HG02759 (cell line): ENCODE results near the gene LMF2.
A peak's percentile ranks its signal among the peaks of the same experiment; 100 is the strongest.
"Not testable (repeated sequence)": the region's sequence is repeated elsewhere in the genome, so short reads cannot be mapped to it uniquely, and the experiment has no call there.

Source experiments
- ATAC-seq: cut with Tn5 transposase; IDR thresholded peaks from one replicate; pipeline ENCODE4 v1.9.1; 2021; ENCODE audit warnings: mild to moderate bottlenecking, moderate library complexity; ENCODE audit not compliant: unreplicated experiment

Gene LMF2

DNA sequence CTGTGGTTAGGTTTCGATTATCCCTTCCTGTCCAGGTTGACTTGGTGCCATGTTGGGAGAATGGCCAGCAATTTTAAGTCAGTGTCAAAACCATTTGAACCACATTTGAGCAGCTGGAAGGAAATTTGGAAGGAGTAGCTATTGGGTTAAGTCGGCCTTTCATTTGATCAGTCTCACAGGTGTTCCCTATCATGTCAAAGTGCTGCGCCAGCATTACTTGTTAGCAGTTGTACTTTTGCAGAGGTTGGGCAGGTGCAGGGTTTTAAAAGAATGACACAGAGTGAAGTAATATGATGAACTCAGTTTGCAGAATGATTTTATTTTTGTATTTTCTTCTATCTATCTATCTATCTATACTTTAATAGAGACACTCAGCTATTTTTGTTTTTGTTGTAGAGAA, 28.7 kb upstream of the LMF2 start:
- no peak for ATAC-seq

DNA sequence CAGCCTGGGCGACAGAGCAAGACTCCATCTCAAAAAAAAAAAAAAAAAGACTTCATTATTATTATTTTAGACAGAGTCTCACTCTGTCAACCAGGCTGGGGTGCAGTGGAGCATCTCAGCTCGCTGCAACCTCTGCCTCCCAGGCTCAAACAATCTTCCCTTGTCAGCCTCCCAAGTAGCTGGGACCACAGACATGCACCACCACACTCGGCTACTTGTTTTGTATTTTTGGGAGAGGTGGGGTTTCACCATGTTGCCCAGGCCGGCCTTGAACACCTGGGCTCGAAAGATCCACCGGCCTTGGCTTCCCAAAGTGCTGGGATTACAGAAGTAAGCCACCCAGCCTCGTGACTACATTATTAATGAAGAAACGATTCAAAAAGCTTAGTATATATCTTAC, 27.6 kb upstream of the LMF2 start:
- no peak for ATAC-seq

DNA sequence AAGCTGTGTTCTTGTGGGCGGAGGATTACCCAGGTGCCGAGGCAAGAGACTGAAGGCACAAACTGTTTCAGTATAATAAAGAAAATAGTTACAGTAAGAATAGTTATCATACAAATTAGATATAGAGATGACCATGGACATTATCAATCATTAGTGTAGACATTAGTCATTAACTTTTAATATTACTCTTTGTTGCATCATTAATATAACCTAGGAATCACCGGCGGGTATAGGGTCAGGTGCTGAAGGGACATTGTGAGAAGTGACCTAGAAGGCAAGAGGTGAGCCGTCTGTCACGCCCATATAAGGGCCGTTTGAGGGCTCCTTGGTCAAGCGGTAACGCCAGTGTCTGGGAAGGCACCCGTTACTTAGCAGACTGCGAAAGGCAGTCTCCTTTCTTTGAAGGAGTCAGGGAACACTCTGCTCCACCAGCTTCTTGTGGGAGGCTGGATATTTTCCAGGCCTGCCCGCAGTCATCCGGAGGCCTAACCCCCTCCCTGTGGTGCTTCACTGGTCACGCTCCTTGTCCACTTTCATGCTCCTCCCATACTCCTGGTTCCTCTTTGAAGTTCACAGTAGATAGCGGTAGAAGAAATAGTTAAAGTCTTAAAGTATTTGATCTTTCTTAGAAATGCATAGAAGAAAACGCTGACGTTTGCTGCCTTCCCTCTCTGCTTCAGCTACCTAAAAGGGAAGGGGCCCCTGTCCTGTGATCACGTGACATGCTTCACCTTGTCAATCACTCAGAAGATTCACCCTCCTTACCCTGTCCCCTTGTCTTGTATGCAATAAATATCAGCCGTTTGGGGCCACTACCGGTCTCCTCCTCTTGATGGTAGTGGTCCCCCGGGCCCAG, 26.6 kb upstream of the LMF2 start:
- ATAC-seq, result not testable (repeated sequence)

DNA sequence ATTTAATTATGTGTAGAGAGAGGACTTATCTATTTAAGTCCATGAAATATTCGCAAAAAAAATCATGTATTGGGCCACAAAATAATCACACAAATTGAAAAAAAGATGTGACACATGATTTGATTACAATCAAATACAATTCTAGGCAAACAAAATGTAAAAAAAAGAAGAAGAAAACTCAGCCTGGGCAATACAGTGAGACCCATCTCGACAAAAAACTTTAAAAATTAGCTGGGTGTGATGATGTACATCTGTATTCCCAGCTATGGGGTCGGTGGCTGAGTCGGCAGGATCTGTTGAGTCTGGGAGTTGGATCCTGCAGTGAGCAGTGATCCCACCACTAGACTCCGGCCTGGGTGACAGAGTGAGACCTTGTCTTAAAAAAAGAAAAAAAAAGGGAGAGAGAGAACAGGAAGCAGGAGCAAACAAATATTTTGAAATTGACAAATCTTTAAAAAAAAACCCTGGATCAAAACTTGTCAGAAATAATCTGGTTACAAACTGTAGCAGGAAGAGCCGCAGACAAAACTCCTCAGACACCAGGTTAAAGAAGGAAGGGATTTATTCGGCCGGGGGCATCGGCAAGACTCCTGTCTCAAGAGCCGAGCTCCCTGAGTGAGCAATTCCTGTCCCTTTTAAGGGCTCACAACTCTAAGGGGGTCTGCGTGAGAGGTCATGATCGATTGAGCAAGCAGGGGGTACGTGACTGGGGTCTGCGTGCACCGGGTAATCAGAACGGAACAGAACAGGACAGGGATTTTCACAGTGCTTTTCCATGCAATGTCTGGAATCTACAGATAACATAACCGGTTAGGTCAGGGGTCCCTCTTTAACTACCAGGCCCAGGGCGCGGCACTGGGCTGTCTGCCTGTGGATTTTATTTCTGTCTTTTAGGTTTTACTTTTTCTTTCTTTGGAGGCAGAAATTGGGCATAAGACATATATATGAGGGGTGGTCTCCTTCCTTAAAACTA, 25.6 kb upstream of the LMF2 start:
- no peak for ATAC-seq

DNA sequence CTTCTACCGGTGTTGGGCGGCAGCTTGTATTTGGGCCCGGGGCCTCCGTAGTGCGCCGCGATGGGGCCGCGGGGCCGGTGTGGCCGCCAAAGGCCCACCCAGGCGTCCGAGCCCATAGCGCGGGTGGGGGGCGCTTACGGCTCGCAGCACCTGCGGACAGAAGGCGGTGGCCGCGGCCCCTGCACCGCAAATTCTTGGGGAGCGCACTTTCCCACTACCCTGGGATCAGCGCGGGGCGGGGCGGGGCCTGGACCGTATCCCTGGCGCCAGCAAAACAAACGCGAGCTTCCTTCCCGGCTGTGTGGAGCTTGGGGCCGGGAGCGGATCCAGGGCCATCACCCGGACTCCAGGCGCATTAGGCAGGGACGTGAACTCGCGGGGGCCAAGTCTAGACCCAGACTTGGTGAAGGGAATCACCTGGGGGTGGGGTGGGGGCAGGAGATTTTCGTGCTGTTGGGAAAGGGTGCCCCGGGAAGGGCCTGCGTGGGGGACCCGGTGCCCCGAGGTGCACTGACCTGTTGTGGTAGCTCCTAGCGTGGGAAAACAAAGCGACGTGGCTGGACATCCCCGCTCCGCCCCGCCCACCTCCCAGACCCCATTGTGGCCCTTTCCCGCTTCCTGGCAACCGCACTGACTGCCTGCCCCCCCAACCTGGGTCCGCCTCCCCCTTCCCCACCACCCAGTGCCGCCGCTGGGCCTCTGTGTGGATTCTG, 24.6 kb upstream of the LMF2 start:
- no peak for ATAC-seq

DNA sequence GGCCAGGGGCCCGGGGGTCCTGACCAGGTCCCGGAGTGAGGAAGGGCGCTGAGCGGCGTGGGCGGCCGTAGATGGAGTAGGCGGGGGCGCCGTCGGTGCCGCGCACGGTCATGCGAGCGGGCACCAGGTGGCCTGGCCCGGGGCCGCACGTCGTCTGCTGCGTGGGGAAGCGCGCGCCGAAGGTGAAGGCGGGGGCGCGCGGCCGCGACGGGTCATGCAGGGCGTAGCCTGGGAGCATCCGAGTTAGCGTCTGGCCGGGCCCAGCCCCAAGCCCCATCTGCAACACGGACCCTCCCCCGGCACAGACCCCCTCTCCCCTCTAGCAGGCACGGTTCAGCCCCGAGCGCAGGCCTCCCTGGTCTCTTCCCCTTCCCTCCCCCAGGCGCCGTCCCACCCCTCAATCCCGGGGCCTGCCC, 24.1 kb upstream of the LMF2 start:
- ATAC-seq, result no peak

DNA sequence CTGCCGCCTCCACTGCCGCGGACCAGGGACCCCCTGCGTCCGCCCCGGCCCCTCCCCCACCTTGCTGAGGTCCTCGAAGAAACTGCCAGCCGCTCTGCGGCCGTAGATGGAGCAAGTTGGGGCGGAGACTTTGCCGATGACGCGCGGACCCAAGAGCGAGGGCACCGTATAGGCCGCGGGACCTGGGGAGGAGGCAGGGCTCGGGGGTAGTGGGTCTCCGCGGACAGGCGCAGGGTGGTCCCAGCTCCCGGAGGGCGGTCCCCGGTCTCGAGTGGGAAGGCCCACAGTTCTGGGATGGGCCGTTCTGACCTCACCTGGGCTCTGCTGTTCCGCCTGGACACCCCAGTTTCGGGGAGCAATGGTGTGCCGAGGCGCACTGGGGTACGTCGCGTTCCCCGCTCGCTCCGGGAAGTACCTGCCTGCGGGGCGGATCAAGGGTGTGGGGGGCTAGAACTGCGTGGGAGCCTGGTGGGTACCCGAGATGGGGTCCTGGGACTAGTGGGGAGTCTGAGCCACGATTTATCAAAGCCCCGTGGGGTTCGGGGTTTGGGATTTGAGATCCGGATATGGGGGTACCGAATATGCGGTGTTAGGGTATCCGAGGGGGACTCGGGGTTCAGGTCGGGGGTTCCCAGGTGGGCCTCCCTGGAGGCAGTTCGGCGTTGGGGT, 23.5 kb upstream of the LMF2 start:
- ATAC-seq, result no peak

DNA sequence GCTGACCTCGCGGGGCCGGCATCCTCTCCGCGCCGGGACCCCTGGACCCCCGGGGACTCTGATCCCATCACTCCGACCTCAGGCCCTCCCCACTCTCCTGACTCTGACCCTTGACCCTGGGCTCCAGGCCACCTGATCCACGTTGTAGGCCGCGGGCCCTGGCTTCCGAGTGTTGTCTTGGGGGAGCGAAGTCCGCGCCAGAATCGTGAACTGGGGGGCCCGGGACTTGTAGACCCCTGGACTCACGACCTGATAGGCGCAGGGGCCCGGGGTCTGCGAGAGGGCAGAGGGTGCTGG, 23.0 kb upstream of the LMF2 start:
- ATAC-seq, result no peak

DNA sequence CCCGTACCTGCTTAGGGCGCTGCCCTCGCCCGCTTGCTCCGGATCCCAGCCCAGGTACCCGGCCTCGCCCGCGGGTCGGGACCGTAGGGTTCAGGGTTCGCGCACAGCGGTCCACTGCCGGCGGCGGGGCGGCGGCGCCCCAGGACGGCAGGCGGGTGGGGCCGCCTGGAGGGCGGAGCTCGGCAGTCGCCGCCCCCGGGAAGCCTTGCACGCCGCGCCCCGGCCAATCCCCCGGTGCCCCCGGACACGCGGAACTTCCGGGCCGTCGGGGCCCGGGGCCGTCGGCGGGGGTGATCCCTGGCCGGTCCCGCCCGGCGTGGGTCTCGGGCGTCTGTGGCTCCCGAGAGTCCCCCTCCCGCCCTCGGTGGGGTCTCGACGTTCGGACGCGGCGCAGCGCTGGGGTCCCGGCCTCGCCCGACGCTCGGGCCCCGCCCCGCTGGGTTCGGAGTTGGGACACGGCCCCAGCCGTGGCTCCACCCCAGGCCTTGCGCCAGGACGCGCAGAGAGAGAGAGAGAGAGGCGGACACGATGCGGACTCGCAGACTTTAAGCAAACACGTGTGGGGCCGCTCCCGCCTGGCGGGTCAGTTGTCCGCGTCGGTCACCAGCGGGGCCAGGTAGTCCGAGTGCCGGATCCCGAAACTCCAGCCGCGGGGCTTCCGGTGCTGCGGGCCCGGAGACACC, 22.5 kb upstream of the LMF2 start, which contains the start of gene TYMP:
TSS of gene TYMP (minus strand) at position 116 of the 683 bp plus-strand sequence. CDS start 303 bp downstream, outside the sequence.
- peak; percentile 25 for ATAC-seq

DNA sequence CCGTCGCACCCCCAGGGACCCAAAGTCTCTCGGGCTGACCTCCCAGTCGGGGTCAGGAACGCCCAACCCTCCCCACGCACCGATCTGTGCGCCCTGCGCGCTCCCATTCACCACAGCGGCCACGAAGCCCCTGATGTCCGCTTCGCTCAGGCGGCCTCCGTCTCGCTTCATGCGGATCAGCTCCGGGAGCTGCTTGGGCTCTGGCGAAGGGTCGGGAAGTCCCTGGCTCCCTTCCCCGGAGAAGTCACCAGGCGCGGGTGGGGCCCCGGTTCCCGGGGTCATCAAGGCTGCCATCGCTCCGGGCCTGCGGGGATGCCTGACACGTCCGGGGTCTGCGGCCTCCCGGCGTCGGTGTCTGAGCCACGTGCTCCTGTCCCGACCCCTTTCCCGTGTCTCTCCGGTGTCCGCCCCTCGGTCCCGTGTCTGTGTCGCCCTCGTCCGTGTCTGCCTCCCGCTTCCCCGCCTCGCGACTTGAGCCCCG, 22.0 kb upstream of the LMF2 start:
- no peak for ATAC-seq

DNA sequence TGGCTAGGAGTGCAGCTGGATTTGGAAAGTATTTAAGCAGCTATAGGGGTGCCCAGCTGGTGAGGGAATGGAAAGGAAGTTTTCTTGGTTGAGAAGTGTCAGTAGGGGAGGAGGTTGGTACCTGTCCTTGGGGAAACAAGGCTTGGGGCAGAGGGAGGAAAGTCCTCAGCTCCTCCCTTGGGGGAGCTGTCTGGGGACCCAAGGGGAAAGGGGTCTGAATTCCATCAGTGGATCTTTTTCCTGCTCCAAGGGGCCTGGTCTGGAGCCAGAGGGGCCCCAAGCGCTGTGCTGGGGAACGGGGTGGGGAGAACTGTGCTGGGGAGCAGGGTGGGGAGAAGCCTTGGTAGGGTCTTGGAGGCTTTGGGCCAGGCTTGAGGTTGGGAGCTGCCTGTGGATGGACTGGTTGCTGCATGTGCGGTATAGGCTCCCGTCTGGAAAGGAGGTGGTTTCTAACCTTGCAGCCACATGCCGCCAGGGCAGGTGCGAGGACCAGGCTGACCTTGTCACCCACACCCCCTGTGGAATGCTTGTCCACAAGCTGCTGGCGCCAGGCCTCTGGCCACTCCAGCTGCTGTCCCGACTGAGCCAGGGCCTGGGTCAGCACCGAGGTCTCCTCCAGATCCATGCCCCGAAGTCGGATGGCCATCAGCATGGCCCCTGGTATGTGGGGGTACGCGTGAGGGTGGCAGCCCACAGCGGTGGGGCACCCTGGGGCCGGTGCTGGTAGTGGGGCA, 21.3 kb upstream of the LMF2 start:
- no peak for ATAC-seq

DNA sequence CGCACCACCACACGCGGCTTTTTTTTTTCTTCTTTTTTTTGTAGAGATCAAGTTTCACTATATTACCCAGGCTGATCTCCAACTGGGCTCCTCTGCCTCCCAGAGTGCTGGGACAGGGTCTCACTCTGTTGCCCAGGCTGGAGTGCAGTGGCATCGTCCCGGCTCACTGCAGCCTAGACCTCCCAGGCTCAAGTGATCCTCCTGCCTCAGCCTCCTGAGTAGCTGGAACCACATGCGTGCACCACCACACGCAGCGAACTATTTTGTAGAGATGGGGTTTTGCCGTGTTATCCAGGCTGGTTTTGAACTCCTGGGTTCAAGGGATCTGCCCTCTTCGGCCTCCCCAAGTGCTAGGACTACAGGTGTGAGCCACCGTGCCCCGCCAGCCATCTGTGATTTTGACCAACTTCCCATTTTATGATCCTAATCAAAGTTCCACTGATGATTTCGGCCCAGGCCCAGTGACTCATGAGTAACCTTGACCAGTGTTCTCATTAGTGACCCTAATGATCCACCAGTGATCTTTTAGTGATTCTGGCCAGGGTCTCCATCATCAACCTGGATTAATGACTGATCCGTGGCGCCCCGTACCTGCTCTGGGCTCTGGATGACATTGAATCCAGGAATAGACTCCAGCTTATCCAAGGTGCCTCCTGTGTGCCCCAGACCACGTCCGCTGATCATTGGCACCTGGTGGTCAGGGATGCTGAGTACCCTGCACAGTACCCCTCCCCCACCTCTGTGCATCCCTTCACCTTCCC, 20.6 kb upstream of the LMF2 start:
- no peak for ATAC-seq

DNA sequence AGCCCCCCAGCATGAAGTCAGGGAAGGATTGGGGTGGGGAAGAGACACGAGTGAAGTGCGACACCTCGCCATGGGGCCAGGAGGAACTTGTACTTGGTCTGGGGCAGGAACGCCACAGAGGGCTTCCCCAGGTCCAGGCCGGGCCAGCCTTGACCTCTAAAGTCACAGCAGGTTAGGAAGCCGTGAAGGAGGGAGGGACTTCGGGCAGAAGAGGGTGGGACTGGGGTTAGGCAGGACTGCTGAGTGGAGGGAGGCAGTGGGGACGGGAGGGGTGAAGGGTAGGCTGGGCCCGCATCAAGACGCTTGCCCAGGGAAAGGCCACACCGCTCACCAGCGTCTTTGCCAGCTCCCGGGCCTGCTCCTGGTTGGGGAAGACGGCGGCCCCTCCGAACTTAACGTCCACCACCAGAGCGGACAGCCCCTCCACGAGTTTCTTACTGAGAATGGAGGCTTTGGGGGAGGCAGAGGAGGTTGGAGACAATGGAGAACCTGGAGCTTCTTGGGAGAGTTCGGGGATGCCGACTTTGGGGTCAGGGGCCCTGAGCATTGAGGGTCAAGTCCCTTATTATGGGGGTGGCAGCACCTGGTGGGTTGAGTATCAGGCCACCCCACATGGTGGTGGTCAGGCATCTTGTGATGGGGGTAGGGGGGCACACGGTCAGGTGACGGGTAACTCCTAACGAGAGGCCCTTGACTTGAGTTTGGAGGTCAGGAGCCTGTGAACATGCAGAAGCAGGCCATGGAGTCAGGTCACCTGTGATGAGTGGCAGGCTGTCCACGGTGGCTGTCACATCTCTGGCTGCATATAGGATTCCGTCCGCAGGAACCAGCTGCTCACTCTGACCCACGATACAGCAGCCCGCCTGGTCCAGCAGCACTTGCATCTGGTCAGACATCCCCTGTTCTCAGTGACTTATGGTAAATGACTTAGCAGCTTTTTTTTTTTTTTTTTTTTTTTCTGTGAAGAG, 19.6 kb upstream of the LMF2 start:
- no peak for ATAC-seq

DNA sequence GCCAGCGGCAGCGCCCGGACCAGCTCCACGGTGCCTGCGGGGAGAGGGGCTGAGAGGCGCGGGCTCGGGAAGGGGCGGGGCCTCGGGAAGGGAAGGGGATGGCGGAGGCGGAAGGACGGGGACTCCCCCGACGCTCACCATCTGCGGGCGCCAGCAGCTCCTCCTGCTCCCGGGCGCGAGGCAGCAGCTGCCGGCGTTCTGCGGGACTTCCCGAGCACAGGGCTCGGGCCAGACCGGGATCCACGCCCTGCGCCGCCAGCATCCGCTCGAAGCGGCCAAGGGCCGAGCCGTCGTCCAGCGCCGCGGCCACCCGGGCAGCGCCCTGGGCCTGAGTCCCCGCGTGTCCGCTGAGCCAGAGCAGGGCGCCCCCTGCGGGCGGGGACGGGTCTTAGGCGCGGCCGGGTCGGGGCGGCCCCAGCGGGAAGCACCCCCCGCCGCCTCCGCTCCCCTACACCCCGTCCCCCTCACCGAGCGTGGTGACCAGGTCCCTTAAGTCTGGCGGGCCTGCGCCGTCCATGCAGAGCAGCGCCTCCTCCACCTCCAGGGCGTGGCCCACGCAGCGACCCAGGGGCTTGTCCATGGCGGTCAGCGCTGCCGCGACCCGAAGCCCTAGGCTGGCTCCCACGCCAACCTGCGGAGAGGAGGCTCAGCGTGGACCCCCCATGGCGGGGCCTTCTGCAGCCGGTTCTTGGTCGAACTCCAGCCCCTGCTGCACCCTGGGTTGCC, 18.8 kb upstream of the LMF2 start:
- peak; percentile 31 for ATAC-seq

DNA sequence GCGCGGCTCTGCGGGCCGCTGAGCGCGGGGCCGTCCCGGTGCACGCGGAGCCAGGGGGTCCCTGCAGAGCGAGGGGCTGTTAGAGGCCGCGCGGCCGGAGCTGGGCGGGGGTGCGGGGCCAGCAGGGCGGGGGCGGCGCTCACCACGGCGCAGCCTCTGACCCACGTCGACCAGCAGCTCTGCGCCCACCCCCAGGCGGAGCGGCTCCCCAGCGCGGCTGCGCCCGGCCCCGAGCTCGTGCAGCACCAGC, 18.3 kb upstream of the LMF2 start:
- ATAC-seq, result peak; percentile 25

DNA sequence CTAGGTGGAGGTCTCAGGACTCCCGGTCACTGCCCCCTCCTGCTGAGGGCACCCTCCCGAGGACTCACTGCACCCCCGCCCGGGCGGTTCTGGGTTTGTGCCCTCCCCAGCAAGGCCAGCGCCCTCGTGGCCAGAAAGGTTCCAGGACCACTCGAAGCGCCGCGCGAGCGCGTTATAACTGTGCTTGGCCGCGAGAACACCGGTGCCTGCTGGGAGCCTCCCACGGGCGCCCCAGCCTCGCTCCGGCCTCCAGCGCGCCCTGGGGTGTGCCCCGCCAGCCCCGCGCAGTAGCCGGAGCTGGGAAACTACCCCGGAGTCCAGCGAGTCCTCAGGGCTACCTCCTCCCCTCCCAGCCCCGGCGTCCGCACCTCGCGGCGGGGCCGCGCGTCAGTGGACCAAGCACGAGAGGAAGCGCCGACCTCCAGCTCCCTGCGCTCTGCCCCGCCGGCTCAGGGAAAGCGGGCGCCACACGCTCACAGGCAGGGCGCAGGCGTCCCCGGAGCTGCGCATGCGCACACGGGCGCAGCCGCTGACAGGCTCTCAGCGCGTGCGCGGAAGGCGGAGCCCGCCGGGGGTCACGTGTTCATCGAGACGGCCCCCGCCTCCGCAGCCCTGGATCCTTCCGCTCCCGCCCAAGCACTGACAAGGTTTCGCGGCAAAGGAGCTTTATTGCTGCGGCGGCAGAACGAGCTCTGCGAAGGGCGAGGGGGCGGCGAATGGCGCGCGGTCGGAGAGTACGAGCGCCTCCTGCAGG, 17.8 kb upstream of the LMF2 start, which contains the start of gene SCO2:
TSS of gene SCO2 (minus strand) at position 495 of the 754 bp plus-strand sequence. CDS start 1,187 bp downstream, outside the sequence.
- ATAC-seq, result peak; percentile 48
